Caco-2 (cell line): ENCODE measurements around the gene IQSEC2. TPM values are rescaled to one million over a fixed set of nuclear protein-coding genes. Genes with fewer than 3 reads are reported as not detected.

Experiments
- BruUV-seq: library from RNA; stranded (reverse); fragments of 400-500 nt; replicated peaks from 2 replicates; lab custom pipeline; 2021; lab: Mats Ljungman, UMichigan
- CTCF ChIA-PET: fragments of 300-600 bp; sonication (Branson Sonifier 250); formaldehyde crosslinking; loops from one replicate; lab custom pipeline; 2022; ENCODE audit warnings: antibody characterized with exemption; lab: Charles Lee
- POLR2A ChIA-PET: fragments of 300-600 bp; sonication (Branson Sonifier 250); formaldehyde crosslinking; loops from one replicate; lab custom pipeline; 2022; ENCODE audit warnings: antibody characterized with exemption; lab: Charles Lee
- DNase-seq, 2 experiments: peaks; one replicate each; pipeline versions ENCODE4 v3.0.0 to v3.0.0-alpha.2; 2020 to 2022
- H3K27me3 ChIP-seq: replicated peaks from 2 replicates; pipeline ENCODE4 v1.6.0; 2011; ENCODE audit warnings: low read length; ENCODE audit not compliant: control insufficient read depth, insufficient read depth
- H3K36me3 ChIP-seq: 2 replicates; pipeline ENCODE4 v1.5.1; 2011; ENCODE audit warnings: low read length; ENCODE audit not compliant: control insufficient read depth, insufficient read depth
- H3K4me1 ChIP-seq: fragments of 250-450 bp; sonication (Bioruptor Pico); 2 replicates; pipeline ENCODE4 v1.5.1; 2020; ENCODE audit warnings: mild to moderate bottlenecking
- H3K4me3 ChIP-seq: 2 replicates; pipeline ENCODE4 v1.5.1; 2011; ENCODE audit warnings: low read depth, mild to moderate bottlenecking, control low read depth, low read length
- H3K9me3 ChIP-seq: fragments of 250-450 bp; sonication (Bioruptor Pico); 2 replicates; pipeline ENCODE4 v1.5.1; 2020; ENCODE audit warnings: mild to moderate bottlenecking, moderate library complexity
- H3K27ac Mint-ChIP-seq: one replicate; pipeline ENCODE4 v1.8.0; 2022; ENCODE audit warnings: mixed read lengths; ENCODE audit not compliant: unreplicated experiment
- H3K27me3 Mint-ChIP-seq: one replicate; pipeline ENCODE4 v1.8.0; 2022; ENCODE audit warnings: mixed read lengths; ENCODE audit not compliant: insufficient read depth, unreplicated experiment
- H3K36me3 Mint-ChIP-seq: one replicate; pipeline ENCODE4 v1.8.0; 2022; ENCODE audit warnings: mild to moderate bottlenecking, mixed read lengths; ENCODE audit not compliant: insufficient read depth, unreplicated experiment
- H3K4me1 Mint-ChIP-seq: one replicate; pipeline ENCODE4 v1.8.0; 2022; ENCODE audit warnings: low read depth, mixed read lengths; ENCODE audit not compliant: unreplicated experiment
- H3K4me3 Mint-ChIP-seq: one replicate; pipeline ENCODE4 v1.8.0; 2022; ENCODE audit warnings: mild to moderate bottlenecking, moderate library complexity, mixed read lengths; ENCODE audit not compliant: unreplicated experiment
- H3K9me3 Mint-ChIP-seq: one replicate; pipeline ENCODE4 v1.8.0; 2022; ENCODE audit warnings: mixed read lengths; ENCODE audit not compliant: unreplicated experiment
- intact Hi-C: fragments of 100-400 bp; cut with micrococcal nuclease; formaldehyde crosslinking; loops from one replicate; pipeline ENCODE4 v1.10.0; 2022; ENCODE audit not compliant: unreplicated experiment
- total RNA-seq: library from RNA; stranded (reverse); gene quantifications from 2 replicates; pipeline ENCODE4 v1.2.3, GENCODE V29; 2022
- TF ChIP-seq, protein P1 (sequence below), 2 experiments: fragments of 200-600 bp in 1 of 2; IDR thresholded peaks; 1 replicate in 1 of 2; 2 replicates in 1 of 2; pipeline versions ENCODE4 v1.5.1 to v1.8.0; 2011 to 2022; ENCODE audit warnings: antibody characterized with exemption in 1 of 2, control low read depth in 1 of 2, inconsistent platforms in 1 of 2, low read depth in 1 of 2, low read length in 1 of 2, mild to moderate bottlenecking in 1 of 2, moderate library complexity in 1 of 2; ENCODE audit not compliant: insufficient read depth in 1 of 2, severe bottlenecking in 1 of 2, unreplicated experiment in 1 of 2

Gene IQSEC2
- total RNA-seq, 1 experiment from 2014 or later = 1.8 TPM

GRCh38 chrX:53236025-53236679 lies 45.2 kb downstream of the IQSEC2 start:
- no peaks in the 10 kb centered on the region for H3K9me3 ChIP-seq
- Mint-ChIP-seq H3K4me3 (no peak overlapping the region), H3K27ac (no peak overlapping the region), H3K27me3 (no peaks in the 10 kb centered on the region), H3K36me3 (no peaks in the 10 kb centered on the region), H3K9me3 (no peaks in the 10 kb centered on the region), H3K4me1 (no peaks in the 10 kb centered on the region)
- ChIA-PET POLR2A (no interaction called here), CTCF (no interaction called here)
- no TSS peak for BruUV-seq
- TF ChIP-seq, protein P1, sequence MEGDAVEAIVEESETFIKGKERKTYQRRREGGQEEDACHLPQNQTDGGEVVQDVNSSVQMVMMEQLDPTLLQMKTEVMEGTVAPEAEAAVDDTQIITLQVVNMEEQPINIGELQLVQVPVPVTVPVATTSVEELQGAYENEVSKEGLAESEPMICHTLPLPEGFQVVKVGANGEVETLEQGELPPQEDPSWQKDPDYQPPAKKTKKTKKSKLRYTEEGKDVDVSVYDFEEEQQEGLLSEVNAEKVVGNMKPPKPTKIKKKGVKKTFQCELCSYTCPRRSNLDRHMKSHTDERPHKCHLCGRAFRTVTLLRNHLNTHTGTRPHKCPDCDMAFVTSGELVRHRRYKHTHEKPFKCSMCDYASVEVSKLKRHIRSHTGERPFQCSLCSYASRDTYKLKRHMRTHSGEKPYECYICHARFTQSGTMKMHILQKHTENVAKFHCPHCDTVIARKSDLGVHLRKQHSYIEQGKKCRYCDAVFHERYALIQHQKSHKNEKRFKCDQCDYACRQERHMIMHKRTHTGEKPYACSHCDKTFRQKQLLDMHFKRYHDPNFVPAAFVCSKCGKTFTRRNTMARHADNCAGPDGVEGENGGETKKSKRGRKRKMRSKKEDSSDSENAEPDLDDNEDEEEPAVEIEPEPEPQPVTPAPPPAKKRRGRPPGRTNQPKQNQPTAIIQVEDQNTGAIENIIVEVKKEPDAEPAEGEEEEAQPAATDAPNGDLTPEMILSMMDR (IDR thresholded peaks at IDR 0.05; ENCODE audit: insufficient read depth in 1 of 2, low read depth in 1 of 2, low read length in 1 of 2, severe bottlenecking in 1 of 2, unreplicated experiment in 1 of 2) = no peak
- H3K4me3 ChIP-seq = no peak overlapping the region
- no peak for DNase-seq
- no peaks in the 10 kb centered on the region for H3K4me1 ChIP-seq
- intact Hi-C loops = no loop called here
- H3K27me3 ChIP-seq = no peaks in the 10 kb centered on the region
- H3K36me3 ChIP-seq = no peaks in the 10 kb centered on the region

DNA sequence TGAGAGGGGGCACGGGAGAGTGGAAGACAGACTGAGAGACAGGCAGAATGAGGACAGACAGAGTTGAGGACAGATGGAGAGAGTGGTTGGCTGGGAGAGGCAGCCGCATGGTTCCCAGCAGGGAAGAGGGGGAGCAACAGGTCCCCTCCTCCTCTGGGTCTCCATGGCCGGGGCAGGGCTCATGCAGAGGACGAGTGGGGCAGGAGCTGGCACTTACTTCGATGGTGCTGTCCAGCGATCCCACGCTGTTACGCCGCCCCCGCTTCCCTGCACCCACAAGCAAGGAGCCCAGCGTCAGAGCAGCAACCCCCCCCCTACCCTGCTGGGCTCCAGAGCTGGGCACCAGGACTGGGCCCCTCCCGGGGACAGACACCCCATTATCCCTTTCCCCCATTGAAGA lies 45.8 kb downstream of the IQSEC2 start:
- DNase-seq = no peak
- intact Hi-C loops = no loop called here
- Histone ChIP-seq H3K9me3 (no peaks in the 10 kb centered on the region), H3K27me3 (no peaks in the 10 kb centered on the region), H3K4me1 (no peaks in the 10 kb centered on the region), H3K36me3 (no peaks in the 10 kb centered on the region), H3K4me3 (no peak overlapping the region)
- Mint-ChIP-seq H3K27me3 (no peaks in the 10 kb centered on the region), H3K4me1 (no peaks in the 10 kb centered on the region), H3K4me3 (no peak overlapping the region), H3K36me3 (no peaks in the 10 kb centered on the region), H3K27ac (no peak overlapping the region), H3K9me3 (no peaks in the 10 kb centered on the region)
- no TSS peak for BruUV-seq
- TF ChIP-seq, protein P1 (IDR thresholded peaks at IDR 0.05; ENCODE audit: insufficient read depth in 1 of 2, low read depth in 1 of 2, low read length in 1 of 2, severe bottlenecking in 1 of 2, unreplicated experiment in 1 of 2) = no peak
- ChIA-PET CTCF (no interaction called here), POLR2A (no interaction called here)

DNA sequence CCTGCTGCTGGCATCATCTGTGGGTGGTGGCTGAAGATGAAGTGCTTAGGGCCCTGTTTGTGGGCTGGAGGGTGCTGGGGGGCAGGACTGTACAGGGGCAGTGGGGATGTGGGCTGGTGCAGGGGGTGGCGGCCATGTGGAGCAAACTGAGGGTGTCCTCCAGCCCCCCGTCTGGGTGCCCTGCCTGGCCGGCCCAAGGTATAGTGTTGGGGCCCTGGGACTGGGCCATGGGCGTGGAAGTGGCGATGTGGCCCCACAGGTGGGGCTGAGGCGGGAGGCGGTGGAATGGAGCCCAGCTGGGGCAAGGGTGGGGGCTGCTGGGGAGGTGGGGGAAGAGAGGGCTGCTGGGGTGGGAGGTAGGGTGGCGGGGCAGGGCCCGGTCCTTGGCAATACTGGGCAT lies 46.9 kb downstream of the IQSEC2 start:
- H3K4me3 ChIP-seq = no peak overlapping the region
- TF ChIP-seq, protein P1 (IDR thresholded peaks at IDR 0.05; ENCODE audit: insufficient read depth in 1 of 2, low read depth in 1 of 2, low read length in 1 of 2, severe bottlenecking in 1 of 2, unreplicated experiment in 1 of 2) = no peak
- no peaks in the 10 kb centered on the region for H3K9me3 ChIP-seq
- H3K4me1 ChIP-seq = no peaks in the 10 kb centered on the region
- no peaks in the 10 kb centered on the region for H3K27me3 ChIP-seq
- H3K36me3 Mint-ChIP-seq = no peaks in the 10 kb centered on the region
- intact Hi-C loops = no loop called here
- H3K4me1 Mint-ChIP-seq = no peaks in the 10 kb centered on the region
- CTCF ChIA-PET = no interaction called here
- H3K36me3 ChIP-seq = no peaks in the 10 kb centered on the region
- no peak overlapping the region for H3K27ac Mint-ChIP-seq
- no peak for DNase-seq
- H3K4me3 Mint-ChIP-seq = no peak overlapping the region
- no peaks in the 10 kb centered on the region for H3K9me3 Mint-ChIP-seq
- POLR2A ChIA-PET = no interaction called here
- no peaks in the 10 kb centered on the region for H3K27me3 Mint-ChIP-seq
- no TSS peak for BruUV-seq
